GM21528 (cell line): Measurements from ENCODE around the gene DUS1L.

Experiments
- ATAC-seq: cut with Tn5 transposase; IDR thresholded peaks from one replicate; pipeline ENCODE4 v1.9.1; 2021; ENCODE audit warnings: mild to moderate bottlenecking, moderate library complexity; ENCODE audit not compliant: unreplicated experiment, low FRiP score

DUS1L gene

GRCh38 chr17:82088838-82089722, 23.5 kb upstream of the DUS1L start:
- no peak for ATAC-seq

GRCh38 chr17:82087961-82088837, 22.6 kb upstream of the DUS1L start:
- ATAC-seq = no peak

- ATAC-seq = no peak
Measured at GRCh38 chr17:82086941-82087906, 21.6 kb upstream of the DUS1L start.

GRCh38 chr17:82085931-82086764, 20.5 kb upstream of the DUS1L start:
- ATAC-seq = no peak

- no peak for ATAC-seq
Measured at GRCh38 chr17:82085031-82085861, 19.6 kb upstream of the DUS1L start.

- ATAC-seq = no peak
Measured at GRCh38 chr17:82084373-82085030, 18.9 kb upstream of the DUS1L start.

GRCh38 chr17:82083533-82084359, 18.1 kb upstream of the DUS1L start:
- no peak for ATAC-seq

GRCh38 chr17:82083009-82083408, 17.4 kb upstream of the DUS1L start:
- no peak for ATAC-seq

GRCh38 chr17:82082456-82082855, 16.9 kb upstream of the DUS1L start:
- ATAC-seq = no peak

GRCh38 chr17:82081966-82082365, 16.4 kb upstream of the DUS1L start:
- ATAC-seq = no peak

- no peak for ATAC-seq
Measured at GRCh38 chr17:82081546-82081945, 15.9 kb upstream of the DUS1L start.

GRCh38 chr17:82080789-82081464, 15.3 kb upstream of the DUS1L start:
- no peak for ATAC-seq

GRCh38 chr17:82080048-82080788, 14.6 kb upstream of the DUS1L start:
- ATAC-seq = no peak

GRCh38 chr17:82079001-82079677, 13.5 kb upstream of the DUS1L start:
- no peak for ATAC-seq

GRCh38 chr17:82078433-82078832, 12.8 kb upstream of the DUS1L start:
- ATAC-seq = no peak
